Neural progenitor cell (in vitro differentiated cells): Measurements from ENCODE around the gene CELSR3.

ENCODE experiments used
- CTCF ChIP-seq: fragments of 200-600 bp; sonication (generic); IDR thresholded peaks from 2 replicates; pipeline ENCODE4 v1.5.1; 2017; ENCODE audit warnings: antibody characterized with exemption, mild to moderate bottlenecking
- EZH2phosphoT487 ChIP-seq: fragments of 200-600 bp; sonication (generic); IDR thresholded peaks from 2 replicates; pipeline ENCODE4 v1.6.1; 2017; ENCODE audit warnings: antibody characterized with exemption

- no peak for TF ChIP-seq CTCF
- TF ChIP-seq EZH2phosphoT487 = no peak
Observed at GRCh38 chr3:48664313-48664644, 1.6 kb upstream of the CELSR3 start.
